Measurements from ENCODE around the gene TCP11X1. TPM values are rescaled to one million over a fixed set of nuclear protein-coding genes. Genes with fewer than 3 reads are reported as not detected.
A peak's percentile ranks its signal among the peaks of the same experiment; 100 is the strongest.
"Not testable (repeated sequence)": the region's sequence is repeated elsewhere in the genome, so short reads cannot be mapped to it uniquely, and the experiment has no call there.

TCP11X1 gene
- total and polyA plus RNA-seq, 2 of the 13 experiments (the other 11 are each of a cell fraction or from before 2014, with no cell fraction given), result not detected

DNA sequence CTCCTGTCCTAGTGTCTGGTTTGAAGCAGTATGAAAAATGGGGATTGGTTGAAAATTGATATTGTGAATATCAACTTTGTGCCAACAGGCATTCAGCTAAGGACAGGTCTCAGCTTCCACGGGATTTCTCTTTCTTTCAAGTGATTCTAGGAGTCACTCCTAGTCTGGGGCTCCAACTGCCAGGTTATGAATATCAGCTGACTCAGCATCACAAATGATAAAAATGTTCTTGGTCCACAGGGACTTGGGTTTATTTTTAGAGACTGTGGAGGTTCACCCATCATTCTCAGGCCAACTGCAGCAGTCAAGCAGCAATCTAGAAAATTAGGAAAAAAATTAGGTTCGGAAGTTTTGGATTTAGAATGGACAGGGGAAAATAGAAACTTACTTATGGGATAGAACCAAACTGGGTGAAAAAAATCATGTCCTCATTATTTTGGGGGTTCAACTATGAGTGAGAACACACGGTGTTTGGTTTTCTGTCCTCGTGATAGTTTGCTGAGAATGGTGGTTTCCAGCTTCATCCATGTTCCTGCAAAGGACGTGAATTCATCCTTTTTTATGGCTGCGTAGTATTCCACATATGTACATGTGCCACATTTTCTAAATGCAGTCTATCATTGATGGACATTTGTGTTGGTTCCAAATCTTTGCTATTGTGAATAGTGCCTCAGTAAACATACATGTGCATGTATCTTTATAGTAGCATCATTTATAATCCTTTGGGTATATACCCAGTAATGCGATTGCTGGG is 29.0 kb upstream of the TCP11X1 start (continued):
- TF ChIP-seq, protein P1, sequence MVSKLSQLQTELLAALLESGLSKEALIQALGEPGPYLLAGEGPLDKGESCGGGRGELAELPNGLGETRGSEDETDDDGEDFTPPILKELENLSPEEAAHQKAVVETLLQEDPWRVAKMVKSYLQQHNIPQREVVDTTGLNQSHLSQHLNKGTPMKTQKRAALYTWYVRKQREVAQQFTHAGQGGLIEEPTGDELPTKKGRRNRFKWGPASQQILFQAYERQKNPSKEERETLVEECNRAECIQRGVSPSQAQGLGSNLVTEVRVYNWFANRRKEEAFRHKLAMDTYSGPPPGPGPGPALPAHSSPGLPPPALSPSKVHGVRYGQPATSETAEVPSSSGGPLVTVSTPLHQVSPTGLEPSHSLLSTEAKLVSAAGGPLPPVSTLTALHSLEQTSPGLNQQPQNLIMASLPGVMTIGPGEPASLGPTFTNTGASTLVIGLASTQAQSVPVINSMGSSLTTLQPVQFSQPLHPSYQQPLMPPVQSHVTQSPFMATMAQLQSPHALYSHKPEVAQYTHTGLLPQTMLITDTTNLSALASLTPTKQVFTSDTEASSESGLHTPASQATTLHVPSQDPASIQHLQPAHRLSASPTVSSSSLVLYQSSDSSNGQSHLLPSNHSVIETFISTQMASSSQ (IDR thresholded peaks at IDR 0.05; ENCODE audit: low read depth), result no peak
- TF ChIP-seq, protein P1 (CRISPR knock-in tag; IDR thresholded peaks at IDR 0.05; ENCODE audit: borderline replicate concordance), result no peak
- TF ChIP-seq MAFK (conservative IDR thresholded peaks at IDR 0.05 in 1 of 2, IDR thresholded peaks at IDR 0.05 in 1 of 2; ENCODE audit: low read length in 2 of 2), result peak; percentile 60 to 81
- TF ChIP-seq, protein P2, sequence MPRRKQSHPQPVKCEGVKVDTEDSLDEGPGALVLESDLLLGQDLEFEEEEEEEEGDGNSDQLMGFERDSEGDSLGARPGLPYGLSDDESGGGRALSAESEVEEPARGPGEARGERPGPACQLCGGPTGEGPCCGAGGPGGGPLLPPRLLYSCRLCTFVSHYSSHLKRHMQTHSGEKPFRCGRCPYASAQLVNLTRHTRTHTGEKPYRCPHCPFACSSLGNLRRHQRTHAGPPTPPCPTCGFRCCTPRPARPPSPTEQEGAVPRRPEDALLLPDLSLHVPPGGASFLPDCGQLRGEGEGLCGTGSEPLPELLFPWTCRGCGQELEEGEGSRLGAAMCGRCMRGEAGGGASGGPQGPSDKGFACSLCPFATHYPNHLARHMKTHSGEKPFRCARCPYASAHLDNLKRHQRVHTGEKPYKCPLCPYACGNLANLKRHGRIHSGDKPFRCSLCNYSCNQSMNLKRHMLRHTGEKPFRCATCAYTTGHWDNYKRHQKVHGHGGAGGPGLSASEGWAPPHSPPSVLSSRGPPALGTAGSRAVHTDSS (CRISPR knock-in tag; conservative IDR thresholded peaks at IDR 0.05), result no peak
- TF ChIP-seq SSRP1 (CRISPR knock-in tag; IDR thresholded peaks at IDR 0.05), result no peak

DNA sequence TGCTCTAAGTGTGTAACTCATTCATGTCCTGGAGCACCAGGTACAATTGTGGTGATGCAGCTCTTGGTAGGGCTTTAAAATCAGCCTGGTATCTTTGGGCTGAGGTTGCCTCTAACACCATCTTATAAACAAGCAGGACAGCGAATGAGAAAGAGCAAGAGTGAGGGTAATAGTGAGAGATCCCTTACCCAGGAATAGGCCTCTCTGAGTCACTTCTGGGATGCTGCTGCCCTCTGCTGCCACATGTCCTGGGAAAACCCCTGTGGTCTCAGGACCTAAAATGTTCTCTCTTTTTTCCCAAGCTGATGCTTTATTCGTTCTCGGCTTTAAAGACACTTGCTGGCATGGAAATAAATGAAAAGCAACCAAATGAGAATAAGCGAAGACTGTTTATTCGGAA is 7.2 kb upstream of the TCP11X1 start:
- CTCF ChIA-PET (ENCODE audit: low intra/inter-chr PET ratio, low total read pairs); POLR2A ChIA-PET: not testable (repeated sequence)

DNA sequence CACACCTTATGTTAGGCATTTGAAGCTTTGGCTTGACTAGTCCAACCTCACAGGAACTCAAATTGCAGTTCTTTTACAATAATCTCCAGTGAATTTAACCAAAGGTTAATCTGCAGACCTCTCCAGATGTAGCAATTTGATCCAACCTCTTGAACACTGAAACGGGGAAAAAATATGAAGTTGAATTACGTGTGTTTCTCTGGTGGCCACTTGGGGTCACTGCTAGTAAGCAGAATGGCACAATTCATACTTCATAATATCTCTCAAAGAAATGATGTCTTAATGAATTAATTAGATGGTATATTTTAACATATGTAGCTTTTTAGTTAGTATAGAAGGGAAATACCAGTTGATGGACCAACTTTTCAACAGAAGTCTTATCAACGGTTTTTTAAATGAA is 1.4 kb downstream of the TCP11X1 start:
- H3K4me3 ChIP-seq (replicated peaks in 1 of 3; ENCODE audit: insufficient read depth in 1 of 3, low read depth in 2 of 3, low read length in 3 of 3); H3K79me2 ChIP-seq (ENCODE audit: insufficient read depth, low read length); H3K27me3 ChIP-seq (ENCODE audit: control insufficient read depth in 1 of 2, insufficient read depth in 2 of 2, low read length in 2 of 2); in situ Hi-C loops (cut with HindIII; ENCODE audit: extremely low pct_ligation_motif_present, low pct_unique_long_range_greater_than_20kb); H3K9me3 ChIP-seq (ENCODE audit: low read length); BruUV-seq (replicated peaks); H2AFZ ChIP-seq (ENCODE audit: low read length); H3K4me2 ChIP-seq (ENCODE audit: low read depth, low read length); FAIRE-seq; H3K36me3 ChIP-seq (replicated peaks in 1 of 2; ENCODE audit: control insufficient read depth in 1 of 2, insufficient read depth in 2 of 2, low read length in 2 of 2); H3K4me1 ChIP-seq (ENCODE audit: insufficient read depth, low read length); H3K27ac ChIP-seq (ENCODE audit: extremely low read length, insufficient read depth, low read length); DNase-seq (ENCODE audit: low spot score); H3K9ac ChIP-seq (ENCODE audit: insufficient read depth, low read depth, low read length); CTCF ChIA-PET (ENCODE audit: low intra/inter-chr PET ratio, low total read pairs); intact Hi-C loops (cut with micrococcal nuclease; ENCODE audit: unreplicated experiment); POLR2A ChIA-PET; ATAC-seq; H4K20me1 ChIP-seq (ENCODE audit: insufficient read depth, low read length): not testable (repeated sequence)
- no CpG with 5 or more reads among the region's 3 CpGs for WGBS (ENCODE audit: low lambda C conversion rate)

More for the DNA sequence above, 7.2 kb upstream of the TCP11X1 start:
- ATAC-seq; H3K36me3 ChIP-seq (replicated peaks in 1 of 2; ENCODE audit: control insufficient read depth in 1 of 2, insufficient read depth in 2 of 2, low read length in 2 of 2); in situ Hi-C loops (cut with HindIII; ENCODE audit: extremely low pct_ligation_motif_present, low pct_unique_long_range_greater_than_20kb); H3K4me1 ChIP-seq (ENCODE audit: insufficient read depth, low read length); intact Hi-C loops (cut with micrococcal nuclease; ENCODE audit: unreplicated experiment); FAIRE-seq; H3K4me2 ChIP-seq (ENCODE audit: low read depth, low read length); H2AFZ ChIP-seq (ENCODE audit: low read length); H3K4me3 ChIP-seq (replicated peaks in 1 of 3; ENCODE audit: insufficient read depth in 1 of 3, low read depth in 2 of 3, low read length in 3 of 3); DNase-seq (ENCODE audit: low spot score); H3K79me2 ChIP-seq (ENCODE audit: insufficient read depth, low read length); H3K9me3 ChIP-seq (ENCODE audit: low read length); H4K20me1 ChIP-seq (ENCODE audit: insufficient read depth, low read length); H3K9ac ChIP-seq (ENCODE audit: insufficient read depth, low read depth, low read length); H3K27me3 ChIP-seq (ENCODE audit: control insufficient read depth in 1 of 2, insufficient read depth in 2 of 2, low read length in 2 of 2); H3K27ac ChIP-seq (ENCODE audit: extremely low read length, insufficient read depth, low read length); BruUV-seq (replicated peaks): not testable (repeated sequence)
- no CpG with 5 or more reads among the region's 5 CpGs for WGBS (ENCODE audit: low lambda C conversion rate)
